DMS53 treated with DMSO at 0.1 percent for 48 hours (cell line): ENCODE results near the gene MMAB.

Experiments
- DNase-seq: peaks from one replicate; lab custom pipeline; 2025; ENCODE audit not compliant: unreplicated experiment; lab: John Stamatoyannopoulos, UW

Gene MMAB

GRCh38 chr12:109540526-109541412 lies 32.5 kb downstream of the MMAB start:
- no peak for DNase-seq

GRCh38 chr12:109539508-109539907 lies 33.8 kb downstream of the MMAB start:
- DNase-seq: no peak

- DNase-seq: no peak
These were observed 35.0 kb downstream of the MMAB start for GRCh38 chr12:109538191-109538863.

- no peak for DNase-seq
These were observed 36.2 kb downstream of the MMAB start for GRCh38 chr12:109537136-109537535.

- DNase-seq: no peak
These were observed 37.4 kb downstream of the MMAB start for GRCh38 chr12:109535863-109536250.

DNA sequence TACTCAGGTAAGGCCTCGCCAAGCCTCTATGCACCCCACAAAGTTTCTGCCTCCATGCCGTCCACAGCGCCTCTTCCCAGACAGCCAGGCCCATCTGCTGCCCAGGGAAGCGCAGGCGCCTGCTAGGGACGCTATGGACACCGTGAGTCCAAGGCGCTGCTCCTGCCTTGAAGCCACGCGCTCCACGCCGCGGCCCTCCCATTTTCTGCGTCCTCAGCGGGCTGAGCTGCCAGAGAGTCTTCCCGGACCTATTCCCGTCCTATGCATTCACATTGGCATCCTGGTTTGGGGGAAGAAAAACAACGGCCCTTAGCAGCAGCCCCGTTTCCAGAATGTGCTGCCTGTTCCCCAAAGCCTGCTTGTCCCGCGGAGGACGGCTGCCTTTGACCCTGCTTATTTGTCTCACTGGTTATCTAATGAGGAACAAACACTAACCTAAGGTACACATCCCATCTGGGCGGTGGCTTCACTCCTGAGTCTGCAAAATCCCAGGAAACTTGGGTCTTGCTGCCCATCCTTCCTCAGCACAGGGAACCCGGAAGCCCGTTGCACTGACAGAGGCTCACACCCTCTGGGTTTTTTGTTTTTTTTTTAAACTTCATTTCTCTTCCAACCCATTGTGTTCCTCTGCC lies 38.0 kb downstream of the MMAB start:
- DNase-seq: no peak

DNA sequence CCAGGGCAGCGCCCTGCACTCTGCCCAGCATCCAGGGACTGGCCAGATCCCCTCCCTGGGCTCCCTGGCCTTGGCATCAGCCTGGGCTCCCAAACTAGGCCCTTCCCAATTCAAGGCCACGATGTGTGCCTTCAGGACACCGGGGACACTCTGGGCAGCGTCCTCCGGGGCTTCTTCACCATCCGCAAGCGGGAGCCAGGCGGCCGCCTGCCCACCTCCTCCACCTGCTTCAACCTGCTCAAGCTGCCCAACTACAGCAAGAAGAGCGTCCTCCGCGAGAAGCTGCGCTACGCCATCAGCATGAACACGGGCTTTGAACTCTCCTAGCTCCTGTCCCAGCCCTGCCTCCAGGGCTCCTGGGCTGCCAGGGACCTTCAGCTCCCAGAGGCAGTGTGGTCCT lies 38.8 kb downstream of the MMAB start:
- DNase-seq: no peak

DNA sequence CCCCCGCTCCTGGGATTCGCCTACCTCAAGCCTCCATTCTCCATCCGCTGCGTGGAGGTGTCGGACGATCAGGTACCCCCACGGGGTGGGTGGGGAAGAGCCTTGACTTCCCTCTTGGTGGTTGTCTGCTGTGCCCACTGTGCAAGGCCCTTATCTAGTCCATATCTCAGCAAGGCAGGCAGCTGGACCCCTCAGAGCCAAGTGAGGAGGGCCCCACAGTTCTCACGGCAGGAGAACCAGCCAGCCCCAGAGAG lies 39.9 kb downstream of the MMAB start:
- no peak for DNase-seq

- DNase-seq: no peak
These were observed 40.4 kb downstream of the MMAB start for GRCh38 chr12:109532721-109533486.

GRCh38 chr12:109531411-109531810 lies 41.9 kb downstream of the MMAB start:
- no peak for DNase-seq

DNA sequence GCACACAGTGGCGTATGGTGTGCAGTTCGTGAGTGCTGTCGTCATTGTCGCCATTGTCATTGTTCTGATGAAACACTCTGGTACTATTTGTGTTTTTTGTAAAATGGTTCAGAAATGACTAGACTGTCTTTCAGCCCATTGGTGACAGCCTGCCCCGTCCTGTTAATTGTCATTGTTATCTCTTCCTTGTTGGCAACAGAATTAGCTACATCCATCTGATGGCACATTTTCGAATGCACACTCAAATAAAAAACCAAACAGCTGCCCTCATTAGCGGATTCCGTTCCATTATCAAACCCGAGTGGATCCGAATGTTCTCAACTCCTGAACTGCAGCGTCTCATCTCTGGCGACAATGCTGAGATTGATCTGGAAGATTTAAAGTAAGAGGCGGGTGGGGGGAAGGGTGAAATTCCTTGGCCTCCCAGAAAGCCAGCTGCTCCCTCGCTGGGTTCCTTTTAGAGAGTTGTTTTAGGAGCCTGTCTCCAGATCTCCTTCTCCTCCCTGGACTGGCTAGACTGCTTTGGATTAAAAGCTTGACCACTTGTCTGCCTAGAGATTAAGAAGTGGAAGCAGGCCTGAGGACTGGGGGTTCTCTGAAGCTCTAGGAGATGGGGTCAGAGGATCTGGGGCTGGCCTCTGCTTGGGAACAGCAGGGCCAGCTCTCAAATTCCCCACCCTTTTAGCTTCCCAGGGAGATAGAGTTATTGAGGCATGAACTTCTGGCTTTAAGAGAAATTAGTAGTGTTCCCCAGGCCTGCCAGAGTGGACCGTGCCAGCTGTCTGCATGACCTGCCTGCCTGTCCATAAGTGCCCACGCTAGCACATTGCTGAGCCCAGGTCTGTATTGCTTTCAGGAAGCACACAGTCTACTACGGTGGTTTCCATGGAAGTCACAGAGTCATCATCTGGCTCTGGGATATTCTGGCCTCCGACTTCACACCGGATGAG lies 43.3 kb downstream of the MMAB start:
- no peak for DNase-seq

DNA sequence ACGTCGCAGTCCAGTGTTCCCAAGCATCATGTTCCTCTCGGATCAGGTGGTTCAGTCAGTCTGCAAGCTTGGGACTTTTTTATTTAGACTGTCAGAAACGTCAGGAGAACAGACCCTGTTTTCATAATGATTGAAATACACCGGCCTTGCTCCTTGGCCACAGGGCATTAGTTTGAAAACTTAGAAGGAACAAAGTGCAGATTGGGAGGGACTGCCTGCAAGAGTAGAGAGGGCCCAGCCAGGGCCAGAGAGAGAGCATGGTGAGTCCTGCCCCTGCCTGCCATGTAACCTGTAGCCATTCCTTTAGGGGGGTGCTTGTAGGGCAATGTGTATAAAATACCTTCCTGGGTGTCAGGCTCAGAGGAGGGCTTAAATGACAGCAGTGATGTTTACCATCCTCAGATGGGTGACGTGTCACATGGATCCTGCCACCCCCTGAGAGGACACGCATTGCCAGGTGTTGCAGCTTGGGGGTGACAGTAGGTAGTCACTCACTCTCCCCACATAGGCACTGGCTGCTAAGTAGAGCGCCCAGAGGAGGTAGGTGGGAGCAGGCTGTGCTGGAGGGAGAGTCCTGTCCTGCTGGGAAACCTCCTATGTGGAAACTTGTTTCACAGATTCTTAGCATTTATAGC lies 45.7 kb downstream of the MMAB start:
- DNase-seq: no peak

- DNase-seq: no peak
These were observed 48.1 kb downstream of the MMAB start for GRCh38 chr12:109525279-109525585.

- no peak for DNase-seq
These were observed 48.6 kb downstream of the MMAB start for GRCh38 chr12:109524466-109525278.

- no peak for DNase-seq
These were observed 49.8 kb downstream of the MMAB start for GRCh38 chr12:109523504-109523903.

DNA sequence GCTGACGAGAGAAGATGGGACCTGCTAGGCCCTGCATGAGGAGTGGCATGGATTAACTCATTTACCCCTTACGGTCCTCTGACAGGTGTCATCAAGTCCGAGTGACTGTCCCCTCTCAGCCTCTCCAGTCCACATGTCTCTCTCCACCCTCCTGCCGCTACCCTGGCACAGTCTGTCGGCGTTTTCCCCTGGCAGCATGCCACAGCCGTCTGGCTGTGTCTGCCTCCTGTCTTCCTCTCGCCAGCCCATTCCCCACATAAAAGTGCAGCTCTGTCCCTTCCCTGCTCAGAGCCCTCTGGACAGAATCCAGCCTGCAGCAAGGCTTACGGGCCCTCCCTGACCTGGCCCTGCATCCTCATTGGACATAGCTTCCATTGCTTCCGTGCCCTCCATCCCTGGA lies 50.2 kb downstream of the MMAB start:
- DNase-seq: no peak

DNA sequence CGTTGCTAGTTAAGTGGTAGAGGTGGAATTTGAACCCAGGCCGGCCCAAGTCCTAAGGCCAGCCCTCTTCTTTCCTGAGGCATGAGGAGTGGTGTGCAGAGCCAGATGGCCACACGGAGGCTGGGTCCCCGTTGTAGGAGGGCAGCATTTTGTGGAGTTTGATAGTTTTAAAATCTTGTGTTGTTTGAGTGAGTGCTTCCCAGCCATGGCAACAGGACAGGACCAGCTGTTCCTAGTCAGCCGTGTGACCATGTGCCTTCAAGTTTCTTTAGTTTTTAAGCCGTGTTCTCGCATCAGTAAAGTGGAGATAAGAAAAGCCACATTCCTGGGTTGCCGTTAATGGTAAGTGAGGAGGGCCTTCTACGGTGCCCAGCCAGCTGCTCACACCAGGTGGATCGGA lies 51.5 kb downstream of the MMAB start:
- DNase-seq: no peak

- DNase-seq: no peak
These were observed 53.5 kb downstream of the MMAB start for GRCh38 chr12:109519787-109520186.
